Activated naive CD8-positive, alpha-beta T cell treated with anti-CD3 and anti-CD28 coated beads, Interleukin-2, amount 10 ng/mL, durations not matched to agents 7 days and 5 days (primary cell): ENCODE results near the gene HTRA3. TPM values are rescaled to one million over a fixed set of nuclear protein-coding genes. Genes with fewer than 3 reads are reported as not detected.

ENCODE experiments used
- ATAC-seq: fragments of 150-1000 bp; cut with Tn5 transposase; one replicate; pipeline ENCODE4 v1.10.0; 2021; ENCODE audit warnings: low read depth, moderate library complexity
- POLR2A ChIA-PET: fragments of 350-600 bp; sonication (Branson Sonifier 250); formaldehyde crosslinking; loops from one replicate; lab custom pipeline; 2021; ENCODE audit warnings: antibody characterized with exemption; lab: Charles Lee
- DNase-seq: peaks from one replicate; pipeline ENCODE4 v3.0.0; 2021
- H3K27ac Mint-ChIP-seq: one replicate; pipeline ENCODE4 v1.8.0; 2022; ENCODE audit warnings: mild to moderate bottlenecking, mixed read lengths
- H3K27me3 Mint-ChIP-seq: one replicate; pipeline ENCODE4 v1.8.0; 2022; ENCODE audit warnings: mild to moderate bottlenecking, moderate library complexity, mixed read lengths
- H3K36me3 Mint-ChIP-seq: one replicate; pipeline ENCODE4 v1.8.0; 2021; ENCODE audit warnings: mild to moderate bottlenecking, mixed read lengths
- H3K4me1 Mint-ChIP-seq: one replicate; pipeline ENCODE4 v1.8.0; 2021; ENCODE audit warnings: mixed read lengths
- H3K4me3 Mint-ChIP-seq: one replicate; pipeline ENCODE4 v1.8.0; 2022; ENCODE audit warnings: mild to moderate bottlenecking, moderate library complexity, mixed read lengths
- H3K9me3 Mint-ChIP-seq: one replicate; pipeline ENCODE4 v1.8.0; 2021; ENCODE audit warnings: mixed read lengths
- total RNA-seq, 2 experiments: library from RNA; stranded (reverse); gene quantifications; one replicate each; pipeline ENCODE4 v1.2.3, GENCODE V29; 2021

HTRA3 gene
- total RNA-seq, 2 experiments from 2014 or later, result not detected

DNA sequence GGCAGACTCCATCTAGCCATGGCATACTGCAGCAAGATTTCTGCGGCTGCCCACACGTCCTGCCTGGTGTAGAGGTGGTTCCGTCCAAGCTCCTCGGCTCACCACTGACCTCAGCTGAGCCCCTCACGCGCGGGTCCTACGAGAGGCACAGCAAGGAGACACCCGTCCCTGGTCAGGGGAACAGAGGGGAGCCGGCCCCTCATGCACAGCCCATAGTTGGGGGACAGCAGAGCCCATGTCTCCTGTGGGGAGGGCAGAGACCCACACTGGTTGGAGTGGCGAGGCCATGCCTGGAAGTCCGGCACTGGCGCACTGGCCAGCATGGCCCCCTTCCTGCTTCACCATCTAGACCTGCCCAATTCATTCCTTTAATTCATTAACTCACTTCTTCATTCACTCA lies 80.8 kb downstream of the HTRA3 start:
- peaks cover 2% of the 10 kb centered on the region for H3K27me3 Mint-ChIP-seq
- no peak overlapping the region for H3K4me3 Mint-ChIP-seq
- H3K27ac Mint-ChIP-seq, result no peak overlapping the region
- H3K9me3 Mint-ChIP-seq, result no peaks in the 10 kb centered on the region
- no peaks in the 10 kb centered on the region for H3K4me1 Mint-ChIP-seq
- POLR2A ChIA-PET, result no interaction called here
- H3K36me3 Mint-ChIP-seq, result no peaks in the 10 kb centered on the region
- DNase-seq (peak; percentile 21), ATAC-seq (no peak)

DNA sequence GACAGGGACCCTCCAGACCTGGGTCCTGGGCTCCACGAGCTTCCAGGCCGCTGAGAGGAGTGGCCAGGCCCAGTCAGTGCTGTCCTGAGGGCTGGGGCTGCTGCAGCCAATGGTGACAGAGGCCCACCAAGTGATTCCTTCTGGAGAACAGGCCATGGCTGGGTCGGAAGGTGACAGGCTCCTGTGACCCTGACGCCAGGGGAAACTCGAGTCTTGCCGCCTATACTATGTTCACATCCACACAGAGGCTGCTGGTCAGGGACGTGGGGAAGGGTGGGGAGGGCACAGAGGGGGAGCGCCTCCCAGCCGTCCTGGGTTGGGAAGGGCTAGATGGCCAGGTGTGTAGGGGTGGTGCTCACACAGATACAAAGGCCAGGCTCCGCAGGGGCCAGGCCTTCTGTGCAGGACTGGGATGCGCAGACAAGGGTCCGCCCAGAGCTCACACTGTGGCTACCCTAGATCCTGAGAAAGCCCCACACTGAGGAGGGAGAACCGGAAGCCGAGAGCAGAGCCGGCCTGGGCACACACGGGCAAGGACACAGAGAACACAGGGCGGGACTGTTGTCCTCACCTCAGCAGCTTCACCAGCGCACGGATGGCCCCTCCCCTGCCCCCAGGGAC lies 81.4 kb downstream of the HTRA3 start:
- H3K9me3 Mint-ChIP-seq, result no peaks in the 10 kb centered on the region
- ATAC-seq, result no peak
- H3K27me3 Mint-ChIP-seq, result peaks cover 2% of the 10 kb centered on the region
- peak; percentile 4 for DNase-seq
- no peak overlapping the region for H3K27ac Mint-ChIP-seq
- no peak overlapping the region for H3K4me3 Mint-ChIP-seq
- H3K4me1 Mint-ChIP-seq, result no peaks in the 10 kb centered on the region
- no peaks in the 10 kb centered on the region for H3K36me3 Mint-ChIP-seq
- POLR2A ChIA-PET, result no interaction called here

DNA sequence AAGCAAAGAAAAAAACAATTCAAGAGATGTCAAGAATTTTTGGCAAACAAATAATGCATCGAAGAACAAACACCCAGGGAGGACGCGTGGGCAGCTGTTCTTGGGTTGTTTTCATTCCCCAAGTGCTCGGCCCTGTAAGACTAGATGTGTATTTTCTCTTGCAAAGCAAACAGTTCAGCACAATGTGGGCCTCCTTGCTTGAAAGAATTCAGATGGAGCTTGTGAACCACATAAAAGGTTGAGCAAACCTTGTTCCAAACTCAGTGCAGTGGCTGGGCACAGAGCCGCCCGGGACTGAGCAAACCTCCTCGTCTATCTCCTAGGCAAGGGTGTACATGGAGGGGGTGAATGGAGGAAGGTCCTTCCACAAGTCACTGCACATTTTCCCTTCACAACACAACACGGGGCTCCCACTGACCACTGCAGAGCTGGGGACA lies 82.4 kb downstream of the HTRA3 start:
- H3K27me3 Mint-ChIP-seq, result peaks cover 2% of the 10 kb centered on the region
- H3K4me3 Mint-ChIP-seq, result no peak overlapping the region
- POLR2A ChIA-PET, result no interaction called here
- H3K36me3 Mint-ChIP-seq, result no peaks in the 10 kb centered on the region
- ATAC-seq (no peak), DNase-seq (no peak)
- no peak overlapping the region for H3K27ac Mint-ChIP-seq
- H3K9me3 Mint-ChIP-seq, result no peaks in the 10 kb centered on the region
- H3K4me1 Mint-ChIP-seq, result no peaks in the 10 kb centered on the region

DNA sequence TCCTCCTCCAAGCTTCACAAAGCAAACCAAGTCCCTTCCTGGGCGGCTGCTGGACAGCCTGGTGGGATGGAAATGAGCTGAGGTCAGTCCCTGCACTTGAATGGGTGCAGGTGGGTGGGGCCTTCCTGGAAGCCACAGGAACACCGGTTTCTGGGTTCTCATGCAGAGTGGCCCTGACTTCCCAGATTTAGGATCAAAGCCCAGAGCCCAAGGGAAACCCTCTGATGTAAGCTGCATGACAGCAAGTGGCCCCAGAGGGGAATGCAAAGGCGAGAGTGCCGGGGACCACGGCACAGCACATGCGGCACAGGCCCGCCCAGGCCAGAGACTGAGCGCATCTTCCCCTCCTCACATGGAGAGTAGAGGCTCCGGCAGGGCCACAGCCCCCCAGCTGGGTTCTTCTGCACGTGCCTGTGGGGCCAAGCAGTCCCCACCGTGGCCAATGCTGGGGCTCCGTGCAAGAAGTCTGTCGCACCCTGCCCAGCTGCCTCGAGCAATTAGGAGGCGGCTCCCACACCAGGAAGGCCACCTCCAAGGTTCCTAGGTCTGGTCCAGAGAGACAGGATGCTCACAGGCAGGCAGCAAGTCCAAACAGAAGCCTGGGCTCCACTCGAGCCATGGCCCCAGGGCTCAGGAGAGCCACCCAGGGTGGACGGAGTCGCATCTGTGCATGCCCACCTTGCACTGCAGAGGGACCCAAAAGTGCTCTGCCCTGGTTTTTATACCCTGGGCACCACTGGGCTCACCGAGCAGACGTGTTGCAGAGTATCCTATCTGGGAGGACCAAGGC lies 83.0 kb downstream of the HTRA3 start:
- Mint-ChIP-seq H3K36me3 (no peaks in the 10 kb centered on the region), H3K4me1 (no peaks in the 10 kb centered on the region), H3K4me3 (no peak overlapping the region), H3K27me3 (peaks cover 2% of the 10 kb centered on the region), H3K9me3 (no peaks in the 10 kb centered on the region), H3K27ac (no peak overlapping the region)
- DNase-seq, result peak; percentile 18
- ATAC-seq, result no peak
- POLR2A ChIA-PET, result no interaction called here

DNA sequence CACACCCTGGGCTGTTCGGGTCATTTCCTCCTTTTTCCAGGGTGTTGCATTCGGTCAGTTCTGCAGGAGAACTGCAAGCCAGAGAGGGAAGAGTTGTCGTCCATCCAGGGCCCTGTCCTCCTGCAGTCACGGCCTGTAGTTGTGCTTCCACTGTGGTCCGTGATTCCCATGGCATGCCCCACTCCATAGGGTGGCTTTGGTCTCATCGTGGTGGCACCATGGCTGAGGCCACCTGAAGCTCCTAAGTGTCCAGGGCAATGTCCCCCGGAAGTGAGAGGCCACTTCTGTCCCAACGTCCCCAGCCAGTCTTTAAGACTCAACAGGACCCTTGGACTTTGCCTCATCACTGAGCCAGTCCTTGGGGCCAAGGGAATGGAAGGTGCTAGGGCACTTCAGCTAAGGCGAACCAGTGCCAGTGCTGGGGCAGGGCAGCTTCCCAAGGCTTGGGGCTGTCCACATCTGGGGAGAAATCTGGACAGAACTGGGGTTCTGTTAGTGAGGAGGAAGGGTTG lies 83.7 kb downstream of the HTRA3 start:
- no peaks in the 10 kb centered on the region for H3K4me1 Mint-ChIP-seq
- POLR2A ChIA-PET, result no interaction called here
- no peaks in the 10 kb centered on the region for H3K9me3 Mint-ChIP-seq

DNA sequence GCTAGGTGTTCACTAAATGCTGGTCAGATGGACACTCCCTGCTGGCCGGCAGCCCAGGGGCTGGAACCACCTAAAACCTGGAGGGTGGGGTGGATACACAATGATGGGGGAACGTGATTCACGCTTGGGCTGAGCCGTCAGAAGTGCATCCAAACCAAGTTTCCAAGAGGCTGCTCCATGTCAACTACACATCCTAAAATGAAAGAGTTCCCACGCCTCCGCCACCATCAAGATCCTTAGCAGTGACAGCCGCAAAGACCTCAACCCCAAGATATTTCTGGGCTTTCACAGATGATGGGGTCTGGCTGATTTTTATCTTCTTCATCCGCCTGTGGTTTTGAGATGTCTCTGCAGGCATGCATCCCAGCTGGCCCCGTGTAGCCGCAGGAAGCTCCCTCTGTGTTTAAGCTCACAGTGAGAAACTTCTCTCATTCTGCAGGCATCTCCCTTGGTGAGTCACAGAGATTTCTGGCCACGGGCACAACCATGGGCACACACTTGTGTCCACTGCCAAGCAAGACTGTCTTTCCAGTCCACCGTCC lies 84.4 kb downstream of the HTRA3 start:
- POLR2A ChIA-PET, result no interaction called here
- H3K4me3 Mint-ChIP-seq, result no peak overlapping the region
- DNase-seq, result peak; percentile 11
- no peaks in the 10 kb centered on the region for H3K36me3 Mint-ChIP-seq
- no peaks in the 10 kb centered on the region for H3K9me3 Mint-ChIP-seq
- ATAC-seq, result no peak
- no peaks in the 10 kb centered on the region for H3K4me1 Mint-ChIP-seq
- peaks cover 2% of the 10 kb centered on the region for H3K27me3 Mint-ChIP-seq
- no peak overlapping the region for H3K27ac Mint-ChIP-seq

More for the DNA sequence above, 83.7 kb downstream of the HTRA3 start:
- no peaks in the 10 kb centered on the region for H3K36me3 Mint-ChIP-seq
- peaks cover 2% of the 10 kb centered on the region for H3K27me3 Mint-ChIP-seq
- H3K27ac Mint-ChIP-seq, result no peak overlapping the region
- no peak overlapping the region for H3K4me3 Mint-ChIP-seq
- no peak for ATAC-seq
- peak; percentile 5 for DNase-seq

DNA sequence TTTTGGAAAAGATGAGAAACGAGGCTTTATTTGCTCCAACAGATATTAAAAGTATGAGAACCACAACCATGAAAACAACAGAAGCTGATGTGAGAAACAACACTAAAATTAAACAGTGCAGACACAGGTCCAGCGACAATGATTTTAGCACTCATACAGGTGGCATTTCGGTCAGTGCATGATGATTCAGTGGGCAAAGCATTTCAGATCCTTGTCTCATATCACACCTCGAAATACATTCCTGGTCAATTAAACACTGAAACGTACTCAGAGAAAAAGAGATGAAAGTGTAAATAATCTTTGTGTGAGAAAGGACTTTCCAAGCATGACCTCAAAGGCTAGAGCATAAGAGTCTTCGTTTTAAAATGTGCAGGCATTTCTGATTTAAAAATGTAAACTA lies 85.8 kb downstream of the HTRA3 start:
- no peaks in the 10 kb centered on the region for H3K9me3 Mint-ChIP-seq
- no peaks in the 10 kb centered on the region for H3K4me1 Mint-ChIP-seq
- no peak overlapping the region for H3K4me3 Mint-ChIP-seq
- DNase-seq, result no peak
- POLR2A ChIA-PET, result no interaction called here
- H3K27me3 Mint-ChIP-seq, result peaks cover 2% of the 10 kb centered on the region
- no peak overlapping the region for H3K27ac Mint-ChIP-seq
- no peaks in the 10 kb centered on the region for H3K36me3 Mint-ChIP-seq
- no peak for ATAC-seq

DNA sequence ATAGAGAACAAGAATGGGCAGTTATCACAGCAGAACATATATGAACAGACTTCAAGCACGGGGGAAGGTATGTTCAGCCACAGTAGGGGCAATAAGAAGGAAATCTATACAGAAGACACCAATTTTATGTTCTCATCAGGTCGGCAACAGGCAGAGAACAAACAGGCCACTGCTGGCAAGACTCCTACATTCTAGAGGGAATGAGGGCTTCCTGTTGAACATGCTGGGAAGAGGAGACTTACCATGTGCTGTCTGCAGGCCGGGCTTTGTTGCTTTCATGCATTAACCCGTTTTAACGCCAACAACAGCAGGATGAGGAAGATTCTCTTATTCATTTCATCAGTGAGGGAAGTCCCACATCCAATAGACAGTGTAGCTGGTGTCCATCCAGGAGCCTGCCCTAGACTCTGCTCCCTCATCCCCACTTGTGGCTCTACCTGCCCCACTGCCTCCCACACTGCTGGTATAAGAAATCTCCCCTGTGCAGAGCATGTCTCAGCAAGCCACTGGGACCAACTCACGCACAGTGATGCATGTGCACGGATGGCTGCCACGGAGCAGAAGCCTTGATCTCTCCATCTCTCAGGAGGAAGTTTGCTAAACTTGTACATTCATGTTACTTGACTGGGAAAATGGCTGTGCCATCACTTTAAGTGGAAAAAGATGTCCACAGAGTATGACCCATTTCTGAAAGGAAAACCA lies 86.5 kb downstream of the HTRA3 start:
- Mint-ChIP-seq H3K36me3 (no peaks in the 10 kb centered on the region), H3K27me3 (peaks cover 2% of the 10 kb centered on the region), H3K27ac (no peak overlapping the region), H3K4me3 (no peak overlapping the region), H3K9me3 (no peaks in the 10 kb centered on the region), H3K4me1 (no peaks in the 10 kb centered on the region)
- DNase-seq, result no peak
- no peak for ATAC-seq
- POLR2A ChIA-PET, result no interaction called here

Other genes with a start within 250 kb of the HTRA3 start
- 1 to 10 TPM; 1.7 to 2.5 TPM for gene ABLIM2, start 110.9 kb upstream of the HTRA3 start, total RNA-seq
- 10 to 100 TPM; 14.8 to 15.7 TPM for gene SH3TC1, start 70.5 kb upstream of the HTRA3 start, total RNA-seq
- gene ACOX3, start 171.0 kb downstream of the HTRA3 start, total RNA-seq, result 10 to 100 TPM; 15.2 to 16.6 TPM
- 10 to 100 TPM; 26.1 to 27.9 TPM for gene TRMT44, start 171.0 kb downstream of the HTRA3 start, total RNA-seq